Limb (tissue), 2 donors: Measurements from ENCODE around the gene CDC14B.

Experiments used
- DNase-seq, 2 donors: peaks; one replicate each; pipeline ENCODE4 v3.0.0-alpha.2; 2016; ENCODE audit errors: extremely low spot score in 2 of 2

The CDC14B gene

GRCh38 chr9:96502539-96503373, 116.9 kb downstream of the CDC14B start:
- no peak for DNase-seq

DNA sequence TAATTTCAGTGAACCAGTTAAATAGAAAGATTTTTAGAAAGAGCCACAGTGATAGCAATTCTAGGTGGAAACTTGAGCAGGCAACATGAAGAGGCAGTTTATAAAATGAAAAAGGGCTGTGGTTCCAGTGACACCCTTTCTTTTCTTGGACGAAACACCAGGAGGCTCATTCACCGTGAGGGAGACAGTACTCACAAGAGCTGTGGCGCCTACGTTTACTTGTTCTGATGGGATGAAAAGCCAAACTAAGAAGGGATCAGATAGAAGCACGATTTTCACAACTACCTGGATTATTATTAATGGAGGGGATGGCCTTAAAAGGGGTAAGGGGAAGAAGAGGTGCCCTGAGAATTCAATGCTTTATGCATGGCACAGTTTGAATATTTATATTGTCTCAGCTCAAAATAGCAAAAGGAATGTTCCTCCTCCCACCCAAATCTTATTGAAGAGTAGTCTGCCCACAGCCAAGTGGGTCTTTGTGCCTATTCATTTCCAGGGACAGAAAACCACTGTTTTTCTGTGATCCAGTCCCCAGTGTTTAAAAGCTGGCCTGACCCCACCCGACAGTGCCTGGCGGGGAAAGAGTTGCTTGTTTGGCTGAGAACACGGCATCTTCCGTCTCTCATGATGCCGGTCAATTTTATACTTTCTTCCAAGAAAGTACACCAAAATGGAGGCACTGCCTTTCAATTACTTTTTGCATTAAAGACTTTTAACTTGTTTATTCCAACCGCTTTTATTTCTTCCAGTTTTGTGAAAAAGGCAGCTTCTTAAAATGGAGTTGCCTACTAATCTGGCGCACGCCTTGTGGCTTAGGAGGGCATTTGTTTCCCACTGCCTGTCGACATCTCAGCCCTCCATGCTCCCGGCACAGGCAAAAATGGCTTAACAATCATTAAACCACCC, 117.8 kb downstream of the CDC14B start:
- no peak for DNase-seq

DNA sequence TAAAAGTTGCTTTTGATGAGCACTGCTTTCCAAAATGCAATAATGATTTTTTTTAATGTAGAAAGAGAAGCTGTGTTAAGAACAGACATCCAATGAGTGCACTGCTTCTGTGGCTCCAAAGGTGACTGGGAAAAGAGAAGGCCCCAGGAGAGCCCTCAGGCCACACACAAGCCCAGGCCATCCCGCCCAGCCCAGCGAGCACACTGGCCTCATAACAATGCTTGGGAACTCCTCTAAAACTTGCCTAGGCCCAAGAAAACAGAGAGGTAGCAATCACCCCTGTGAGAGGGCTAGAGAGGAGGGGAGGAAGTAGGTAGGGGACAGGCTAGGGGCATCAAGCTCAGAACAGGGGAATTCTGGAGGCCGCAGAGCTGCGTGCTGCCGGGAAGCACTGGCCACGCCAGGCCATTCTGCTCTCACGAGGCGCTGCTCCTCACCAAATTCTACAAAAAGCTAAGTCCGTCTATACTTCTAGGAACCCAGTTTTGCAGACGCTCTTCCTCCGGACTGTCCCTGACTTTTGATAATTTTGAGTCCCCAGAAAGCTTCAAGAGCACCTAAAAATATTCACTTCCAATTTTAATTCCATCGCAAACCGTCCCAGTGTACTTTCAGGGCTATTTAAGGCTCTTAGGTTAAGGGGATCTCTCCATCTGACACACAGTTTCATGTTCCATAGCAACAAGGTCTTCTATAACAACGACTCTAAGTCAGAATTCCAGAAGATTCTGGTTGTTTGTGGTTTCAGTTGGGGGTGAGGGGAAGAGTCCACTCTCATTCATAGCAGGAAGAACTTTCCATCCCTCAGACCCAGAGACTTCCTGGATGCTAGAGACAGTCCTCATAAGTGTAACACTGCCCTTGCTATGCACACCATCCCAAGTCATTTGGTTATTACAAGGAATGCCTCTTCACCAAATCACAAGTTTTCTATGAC, 118.7 kb downstream of the CDC14B start:
- DNase-seq = no peak

DNA sequence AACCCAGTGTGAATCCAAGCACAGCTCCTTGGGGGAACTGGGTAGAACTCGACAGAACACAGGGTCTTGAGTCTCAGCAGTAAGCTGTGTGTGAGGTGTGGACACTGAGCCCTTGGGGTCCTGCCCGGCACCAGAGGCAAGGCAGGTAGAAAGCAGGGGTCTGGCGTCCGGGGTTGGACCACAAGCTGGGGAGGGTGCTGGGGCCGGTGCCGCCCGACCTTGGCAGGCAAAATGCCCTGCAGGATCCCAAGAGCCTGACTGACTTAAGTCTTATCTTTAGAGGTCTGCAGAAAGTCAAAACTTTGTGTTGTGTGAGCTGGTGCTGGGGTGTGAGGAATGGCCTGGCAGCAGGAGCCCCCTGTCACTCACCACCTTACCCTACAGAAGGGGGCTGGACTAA, 120.4 kb downstream of the CDC14B start:
- DNase-seq = no peak

- no peak for DNase-seq
Observed at GRCh38 chr9:96498796-96499195, 120.8 kb downstream of the CDC14B start.

DNA sequence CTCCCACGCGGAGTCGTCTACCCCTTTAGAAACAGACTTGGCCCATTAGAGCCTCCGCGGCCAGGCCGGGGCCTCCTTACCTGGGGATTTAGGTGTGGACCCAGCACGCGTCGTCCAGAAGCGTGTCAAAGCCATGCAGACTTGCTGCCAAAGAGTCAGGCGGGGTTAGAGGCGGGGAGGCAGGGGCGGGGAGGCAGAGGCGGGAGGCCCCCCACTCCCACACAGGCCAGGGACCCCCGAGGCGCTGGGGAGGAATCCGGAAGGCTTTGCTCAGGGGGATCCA, 122.6 kb downstream of the CDC14B start:
- DNase-seq = no peak

GRCh38 chr9:96496368-96497116, 123.1 kb downstream of the CDC14B start:
- DNase-seq = no peak

GRCh38 chr9:96495341-96495740, 124.3 kb downstream of the CDC14B start:
- no peak for DNase-seq

DNA sequence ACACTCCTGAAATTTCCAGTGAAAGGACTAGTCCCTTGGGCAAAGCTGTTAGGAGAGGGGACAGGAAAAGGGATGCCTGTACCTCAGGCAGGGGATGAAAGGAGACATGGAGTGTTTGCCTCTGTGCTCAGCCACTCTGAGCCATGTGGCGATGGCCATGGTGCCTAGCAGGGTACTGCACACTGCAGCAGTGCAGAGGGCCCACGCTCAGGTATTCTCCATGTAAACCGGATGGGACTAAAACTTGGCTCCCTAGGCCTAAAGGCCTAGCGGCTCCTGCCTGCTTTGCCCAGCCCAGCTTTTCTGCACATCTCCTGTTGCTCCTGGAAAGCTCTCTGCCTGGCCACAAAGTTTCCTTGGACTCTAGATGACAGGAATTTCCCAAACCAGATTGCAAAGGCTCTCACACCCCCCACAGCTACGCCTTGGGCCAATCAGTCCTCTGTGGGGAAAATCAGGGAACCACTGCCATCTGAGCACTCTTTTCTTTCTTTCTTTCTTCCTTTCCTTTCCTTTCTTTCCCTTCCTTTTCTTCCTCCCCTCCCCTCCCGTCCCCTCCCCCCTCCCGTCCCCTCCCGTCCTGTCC, 125.3 kb downstream of the CDC14B start:
- DNase-seq = no peak

DNA sequence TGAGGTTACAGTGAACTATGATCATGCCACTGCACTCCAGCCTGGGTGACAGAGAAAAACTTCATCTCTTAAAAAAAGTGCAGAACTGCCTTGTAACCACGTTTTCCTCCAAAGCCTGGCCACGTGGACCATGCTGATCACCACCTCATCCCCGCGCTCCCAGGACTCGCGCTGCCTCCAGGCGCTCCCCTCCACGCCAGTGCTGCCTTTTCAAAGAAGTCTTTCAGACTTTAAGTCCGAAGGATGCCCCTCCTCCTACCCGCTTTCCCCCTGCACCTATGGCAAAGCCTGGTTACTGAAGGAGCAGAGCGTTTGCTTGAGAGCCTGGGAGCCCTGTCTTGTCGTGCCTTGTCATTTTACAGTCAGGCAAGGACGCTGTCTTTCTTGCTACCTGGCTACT, 125.9 kb downstream of the CDC14B start:
- DNase-seq = no peak

DNA sequence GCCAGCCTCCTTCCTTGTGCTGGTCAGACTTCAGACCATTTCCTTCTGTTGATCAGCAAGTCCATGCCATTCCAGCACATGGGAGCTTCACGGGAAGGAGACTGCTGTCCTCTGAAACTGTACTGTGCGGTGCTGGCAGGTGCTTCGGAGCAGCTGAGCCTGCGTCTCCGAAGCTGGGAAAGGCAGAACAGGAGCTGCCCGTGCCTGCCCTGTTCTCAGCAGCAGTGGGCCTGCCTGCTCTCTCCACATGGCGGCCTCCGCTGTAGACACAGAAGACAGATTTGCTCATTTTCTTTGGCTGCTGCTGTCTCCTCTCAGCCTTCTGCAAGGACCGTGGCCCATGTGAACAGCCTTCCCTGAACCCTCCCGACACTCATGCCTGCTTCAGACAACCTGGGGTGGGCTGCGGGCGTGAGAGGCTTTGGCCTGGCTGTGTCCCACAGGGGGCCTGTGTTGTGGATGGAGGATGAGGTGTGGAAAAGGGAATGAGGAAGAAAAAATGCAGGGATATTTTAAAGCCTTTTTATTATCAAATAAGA, 126.6 kb downstream of the CDC14B start:
- DNase-seq = no peak

- no peak for DNase-seq
Observed at GRCh38 chr9:96491880-96492525, 127.6 kb downstream of the CDC14B start.

- no peak for DNase-seq
Observed at GRCh38 chr9:96491079-96491879, 128.4 kb downstream of the CDC14B start.

- DNase-seq = no peak
Observed at GRCh38 chr9:96490534-96491078, 129.0 kb downstream of the CDC14B start.

DNA sequence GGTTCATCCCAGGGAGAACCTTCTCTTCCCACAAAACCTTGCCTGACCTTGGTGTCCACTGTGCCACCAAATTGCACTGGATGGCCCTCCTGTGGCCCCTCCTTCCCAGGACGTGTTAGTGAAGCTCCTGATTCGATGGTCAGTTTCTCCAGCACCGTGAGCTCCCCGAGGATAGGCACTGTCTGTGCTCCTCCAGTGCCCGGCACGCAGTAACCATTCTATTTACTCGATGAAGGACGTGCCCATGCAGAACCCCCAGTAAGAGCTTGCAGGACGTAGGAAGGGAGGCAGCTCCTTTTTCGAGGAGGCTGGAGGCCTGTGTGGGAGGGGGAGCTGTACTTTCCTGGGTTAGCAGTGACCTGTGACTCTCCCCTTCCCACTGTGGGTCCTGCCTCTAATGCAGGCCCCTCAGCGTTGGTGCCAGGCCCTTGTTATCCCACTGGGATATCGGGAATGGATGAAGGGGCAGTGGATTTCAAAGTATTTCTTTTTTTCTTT, 130.1 kb downstream of the CDC14B start:
- DNase-seq = no peak

DNA sequence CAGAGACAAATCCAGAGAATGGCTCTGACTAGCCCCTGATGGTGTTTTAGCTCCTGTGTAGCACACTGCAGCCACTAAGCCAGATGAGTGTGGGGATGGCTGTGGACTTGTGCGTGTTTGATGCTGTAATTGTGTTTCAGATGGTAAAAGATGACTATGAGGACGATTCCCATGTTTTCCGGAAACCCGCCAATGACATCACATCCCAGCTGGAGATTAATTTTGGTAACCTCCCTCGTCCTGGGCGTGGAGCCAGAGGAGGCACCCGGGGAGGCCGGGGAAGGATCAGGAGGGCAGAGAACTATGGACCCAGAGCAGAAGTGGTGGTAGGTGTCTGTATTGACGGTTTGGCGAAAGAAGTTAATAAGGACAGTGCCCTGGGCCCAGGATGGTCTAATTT, 131.7 kb downstream of the CDC14B start:
- no peak for DNase-seq

DNA sequence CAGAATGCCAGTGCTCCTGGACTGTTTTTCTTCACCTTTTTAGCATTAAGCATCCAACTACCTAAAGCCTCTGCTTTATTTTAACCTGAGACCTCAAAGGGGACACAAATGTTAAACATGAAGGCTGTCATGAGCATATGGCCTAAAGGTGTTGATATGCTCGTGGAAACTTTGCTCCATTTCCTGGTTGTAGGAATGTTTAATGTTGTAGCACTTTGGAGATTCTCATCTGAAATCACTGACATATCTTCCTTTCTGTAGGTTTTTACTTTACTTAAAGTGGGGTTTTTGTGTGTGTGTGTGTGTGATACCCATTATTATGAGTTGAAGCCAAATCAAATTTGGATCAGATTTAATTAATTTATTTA, 132.6 kb downstream of the CDC14B start:
- no peak for DNase-seq

DNA sequence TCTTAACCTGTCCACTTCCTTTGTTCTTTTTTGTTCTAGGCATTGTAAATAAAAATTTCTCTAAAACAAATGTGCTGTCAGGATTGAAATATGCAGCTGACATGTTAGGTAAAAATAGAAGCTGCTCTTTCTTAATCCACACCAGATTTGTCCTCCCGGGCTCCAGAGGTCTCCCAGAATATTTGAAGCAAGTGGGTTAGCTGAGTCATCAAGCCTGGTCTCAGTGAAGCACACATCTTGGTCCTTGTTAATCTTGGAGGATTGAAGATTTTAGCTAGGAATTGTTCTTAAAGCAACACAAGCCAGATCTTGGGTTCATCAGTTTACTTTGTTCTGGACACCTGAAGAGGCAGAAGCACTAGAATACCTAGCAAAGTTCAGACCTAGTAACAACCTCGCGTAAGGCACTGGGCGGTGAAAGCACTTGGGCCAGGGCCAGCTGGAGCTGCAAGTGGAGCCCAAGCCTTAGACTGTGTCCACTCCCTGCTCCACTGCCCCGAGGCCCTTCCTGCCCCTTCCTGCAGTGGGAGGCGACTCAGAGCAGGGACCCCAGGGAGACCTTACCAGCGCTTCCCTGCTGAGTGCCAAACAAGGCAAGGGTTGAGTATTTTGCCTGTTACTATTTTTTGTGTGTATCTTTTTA, 133.1 kb downstream of the CDC14B start:
- DNase-seq = no peak
